Limb (tissue), 2 donors: ENCODE data around the gene NFAT5.
"Not testable (repeated sequence)": the region's sequence is repeated elsewhere in the genome, so short reads cannot be mapped to it uniquely, and the experiment has no call there.

Source experiments
- DNase-seq, 2 donors: peaks; one replicate each; pipeline ENCODE4 v3.0.0-alpha.2; 2016; ENCODE audit errors: extremely low spot score in 2 of 2

The NFAT5 gene

GRCh38 chr16:69706256-69706974, 140.6 kb downstream of the NFAT5 start:
- DNase-seq, result no peak

DNA sequence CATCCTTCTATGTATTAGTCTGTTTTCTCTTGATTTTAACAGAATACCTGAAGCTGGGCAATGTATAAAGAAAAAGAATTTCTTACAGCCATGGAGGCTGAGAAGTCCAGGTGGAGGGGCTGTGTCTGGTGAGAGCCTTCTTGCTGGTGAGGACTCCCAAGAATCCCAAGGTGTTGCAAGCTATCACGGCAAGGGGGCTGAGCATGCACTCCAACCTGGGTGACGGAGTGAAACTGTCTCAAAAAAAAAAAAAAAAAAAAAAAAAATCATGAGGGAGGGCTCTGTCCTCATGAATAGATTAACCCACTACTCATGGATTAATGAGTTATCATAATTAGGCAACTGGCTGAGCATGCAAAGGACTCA, 141.2 kb downstream of the NFAT5 start:
- no peak for DNase-seq

DNA sequence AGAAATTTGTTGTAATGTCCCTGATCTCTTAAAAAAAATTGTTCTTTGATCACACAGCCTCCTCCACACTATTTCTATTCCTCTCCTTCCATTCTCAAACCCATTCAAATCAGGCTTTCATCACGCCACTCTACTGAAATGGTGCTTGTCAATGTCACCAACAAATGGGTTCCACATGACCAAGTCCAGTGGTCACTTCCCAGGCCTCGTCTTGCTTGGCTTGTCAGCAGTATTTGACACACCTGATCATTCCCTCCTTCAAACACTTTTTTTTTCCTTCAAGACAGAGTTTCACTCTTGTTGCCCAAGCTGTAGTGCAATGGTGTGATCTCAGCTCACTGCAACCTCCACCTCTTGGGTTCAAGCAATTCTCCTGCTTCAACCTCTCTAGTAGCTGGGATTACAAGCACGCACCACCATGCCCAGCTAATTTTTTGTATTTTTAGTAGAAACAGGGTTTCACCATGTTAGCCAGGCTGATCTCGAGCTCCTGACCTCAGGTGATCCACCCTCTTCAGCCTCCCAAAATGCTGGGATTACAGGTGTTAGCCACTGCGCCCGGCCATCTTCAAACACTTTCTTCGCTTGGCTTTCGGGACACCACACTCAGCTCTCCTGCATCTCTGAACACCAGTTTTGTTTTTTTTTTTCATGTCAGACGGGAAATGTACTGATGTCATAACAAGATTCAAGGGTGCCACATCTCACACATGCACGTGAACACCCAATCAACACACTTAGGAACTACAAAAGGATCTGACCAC, 142.3 kb downstream of the NFAT5 start:
- DNase-seq, result no peak

GRCh38 chr16:69709456-69710084, 143.8 kb downstream of the NFAT5 start:
- DNase-seq, result peak in 1 of 2 donors; percentile 86

DNA sequence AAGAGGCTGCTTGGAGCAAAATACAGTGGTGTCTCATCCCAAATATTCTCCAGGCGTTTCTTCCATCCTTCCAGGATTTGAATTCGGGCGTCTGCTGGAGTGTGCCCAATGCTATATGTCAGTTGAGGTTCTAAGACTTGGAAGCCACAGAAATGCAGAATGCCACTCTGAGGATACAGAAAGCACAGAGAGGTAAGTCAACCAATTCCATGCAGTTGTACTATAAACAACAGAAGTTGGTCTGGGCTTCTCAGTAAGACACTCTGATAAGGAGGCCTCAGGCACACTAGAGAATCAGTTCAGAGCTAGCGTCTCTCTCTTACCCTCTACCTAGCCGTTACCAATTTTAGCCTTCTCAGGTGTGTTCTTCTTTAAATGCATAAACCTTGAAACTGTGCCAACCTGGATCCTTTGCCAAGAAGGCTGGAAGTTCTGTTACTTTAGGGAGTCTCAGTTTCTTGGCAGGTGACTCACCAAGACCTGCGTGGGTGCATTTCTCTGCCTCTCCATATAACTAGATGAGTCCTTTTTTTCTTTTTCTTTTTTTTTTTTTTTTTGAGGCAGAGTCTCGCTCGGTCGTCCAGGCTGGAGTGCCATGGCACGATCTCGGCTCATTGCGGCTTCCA, 145.5 kb downstream of the NFAT5 start:
- no peak for DNase-seq

- no peak for DNase-seq
Measured at GRCh38 chr16:69712277-69712676, 146.5 kb downstream of the NFAT5 start.

DNA sequence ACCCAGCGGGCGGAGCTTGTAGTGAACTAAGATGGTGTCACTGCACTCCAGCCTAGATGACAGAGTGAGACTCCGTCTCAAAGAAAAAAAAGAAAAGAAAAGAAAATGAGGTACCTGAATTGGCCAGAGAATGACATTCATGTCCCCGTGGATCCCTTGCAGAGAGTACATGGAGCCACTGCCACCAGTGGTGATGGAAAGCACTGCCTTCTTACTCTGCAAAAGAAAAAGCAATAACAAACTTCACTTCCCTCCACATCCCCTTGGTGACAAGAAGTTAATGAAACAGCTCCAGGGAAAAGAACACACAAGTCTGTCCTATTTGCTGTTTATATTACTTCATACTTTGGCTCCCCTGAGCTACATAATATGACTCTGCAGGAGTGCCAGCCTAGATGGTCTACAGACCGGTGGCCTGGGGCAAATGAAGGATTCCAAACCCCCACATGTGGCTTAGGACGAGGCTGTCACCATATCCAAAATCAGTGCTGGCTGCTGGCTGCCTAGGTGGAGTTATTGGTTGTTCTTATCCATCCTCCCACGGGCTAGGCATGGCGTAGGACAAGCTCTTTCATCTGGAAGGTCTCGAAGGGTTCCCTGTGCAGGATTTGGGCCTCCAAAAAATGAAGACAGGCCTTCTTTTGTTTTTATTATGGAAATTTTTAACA, 147.3 kb downstream of the NFAT5 start:
- DNase-seq, result no peak

DNA sequence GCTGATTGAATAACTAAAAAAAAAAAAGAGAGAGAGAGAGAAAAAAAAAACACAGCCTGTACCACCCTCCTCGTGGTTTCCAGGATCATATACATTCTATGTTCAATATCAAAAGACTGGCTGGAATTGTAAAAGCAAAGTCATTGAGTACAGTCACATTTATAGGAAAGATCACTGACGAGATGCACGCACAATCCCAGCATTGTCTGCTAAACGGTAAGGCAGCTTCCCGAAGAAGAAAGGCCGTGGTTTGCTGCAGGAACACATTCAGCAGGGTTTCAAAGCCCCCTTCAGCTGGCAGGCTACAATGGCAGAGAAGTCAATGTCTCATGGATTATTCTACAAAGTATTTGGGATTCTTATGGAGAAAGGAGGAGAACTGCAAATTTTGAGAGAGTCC, 151.3 kb downstream of the NFAT5 start:
- no peak for DNase-seq

- no peak for DNase-seq
Measured at GRCh38 chr16:69718111-69718764, 152.5 kb downstream of the NFAT5 start.

DNA sequence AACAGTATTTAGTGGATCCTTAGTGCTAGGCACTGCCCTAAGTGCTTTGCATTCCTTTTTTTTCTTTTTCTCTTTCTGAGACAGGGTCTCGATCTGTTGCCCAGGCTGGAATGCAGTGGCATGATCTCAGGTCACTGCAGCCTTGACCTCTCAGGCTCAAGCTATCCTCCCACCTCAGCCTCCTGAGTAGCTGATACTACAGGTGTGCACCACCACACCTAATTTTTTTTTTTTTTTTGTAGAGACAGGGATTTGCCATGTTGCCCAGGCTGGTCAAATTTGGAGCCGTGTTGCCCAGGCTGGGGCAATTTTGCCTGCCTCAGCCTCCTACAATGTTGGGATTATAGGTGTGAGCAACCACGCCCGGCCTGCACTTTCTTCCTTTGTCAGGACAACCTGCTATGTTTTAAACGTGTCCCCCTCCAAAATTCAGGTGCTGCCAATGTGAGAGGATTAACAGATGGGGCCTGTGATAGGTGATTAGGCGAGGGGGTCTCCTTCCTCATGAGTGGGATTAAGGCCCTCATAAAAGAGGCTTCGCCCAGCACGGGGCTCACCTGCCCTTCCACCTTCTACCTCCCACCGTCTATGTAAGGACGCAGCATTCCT, 155.2 kb downstream of the NFAT5 start:
- DNase-seq, result no peak

DNA sequence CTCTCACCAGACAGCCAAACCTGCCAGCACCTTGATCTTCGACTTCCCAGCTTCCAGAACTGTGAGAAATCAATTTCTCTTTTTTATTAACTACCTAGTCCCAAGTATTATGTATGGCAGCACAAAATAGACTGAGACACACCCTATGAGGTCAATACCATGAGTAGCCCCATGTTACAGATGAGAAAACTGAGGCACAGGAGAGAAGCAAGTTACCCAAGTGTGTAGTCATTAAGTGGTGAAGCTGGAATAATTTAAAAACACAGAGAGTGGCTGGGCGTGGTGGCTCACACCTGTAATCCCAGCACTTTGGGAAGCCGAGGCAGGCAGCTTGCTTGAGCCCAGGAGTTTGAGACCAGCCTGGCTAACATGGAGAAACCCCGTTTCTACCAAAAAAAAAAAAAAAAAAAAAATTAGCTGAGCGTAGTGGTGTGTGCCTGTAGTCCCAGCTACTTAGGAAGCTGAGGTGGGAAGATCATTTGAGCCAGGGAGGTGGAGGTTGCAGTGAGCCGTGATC, 155.7 kb downstream of the NFAT5 start:
- no peak for DNase-seq

- DNase-seq, result no peak
Measured at GRCh38 chr16:69724414-69724873, 158.7 kb downstream of the NFAT5 start.

GRCh38 chr16:69724981-69725479, 159.3 kb downstream of the NFAT5 start:
- no peak for DNase-seq

GRCh38 chr16:69725480-69726312, 159.9 kb downstream of the NFAT5 start:
- DNase-seq, result no peak

DNA sequence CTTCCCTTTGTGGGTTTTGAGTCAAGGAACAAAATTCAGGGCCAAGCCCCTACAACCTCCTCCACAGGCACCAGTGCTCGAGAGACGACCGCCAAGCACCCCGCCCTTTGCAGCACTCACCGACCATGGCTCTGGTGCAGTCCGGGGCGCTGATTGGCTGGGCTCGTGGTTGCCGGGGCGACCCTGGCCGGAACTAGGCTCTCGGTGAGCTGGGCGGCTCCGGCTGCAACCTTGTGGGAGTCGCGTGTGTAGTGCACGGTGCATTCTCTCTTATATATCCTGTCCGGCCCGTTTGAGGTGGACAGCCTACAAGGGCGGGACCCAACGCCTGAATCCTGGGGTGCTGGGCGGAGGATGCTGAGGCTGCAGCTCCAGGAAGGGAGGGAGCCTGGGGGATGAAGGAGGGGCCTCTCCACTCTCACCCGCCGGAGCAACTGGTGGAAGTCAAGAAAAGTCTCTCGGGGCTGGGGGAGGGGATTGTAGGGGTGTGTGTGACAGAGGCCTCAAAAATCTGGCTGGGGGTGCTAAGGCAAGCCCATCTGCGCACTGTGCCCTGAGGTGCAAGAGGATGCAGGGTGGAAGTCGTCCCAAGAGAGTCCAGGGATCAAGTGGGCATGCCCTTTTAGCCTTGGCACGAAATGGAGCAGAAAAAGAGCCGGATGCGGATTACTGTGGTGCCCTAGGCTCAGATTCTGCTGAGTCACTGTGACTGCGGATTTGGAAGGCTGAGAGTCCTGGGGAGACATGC, 160.7 kb downstream of the NFAT5 start, which contains the start of gene NQO1:
Gene NQO1, minus strand, starts transcription at position 248 of the 748 bp plus-strand sequence. Its CDS starts 121 bp downstream, at position 127.
- peak; percentile 80 to 91 for DNase-seq

DNA sequence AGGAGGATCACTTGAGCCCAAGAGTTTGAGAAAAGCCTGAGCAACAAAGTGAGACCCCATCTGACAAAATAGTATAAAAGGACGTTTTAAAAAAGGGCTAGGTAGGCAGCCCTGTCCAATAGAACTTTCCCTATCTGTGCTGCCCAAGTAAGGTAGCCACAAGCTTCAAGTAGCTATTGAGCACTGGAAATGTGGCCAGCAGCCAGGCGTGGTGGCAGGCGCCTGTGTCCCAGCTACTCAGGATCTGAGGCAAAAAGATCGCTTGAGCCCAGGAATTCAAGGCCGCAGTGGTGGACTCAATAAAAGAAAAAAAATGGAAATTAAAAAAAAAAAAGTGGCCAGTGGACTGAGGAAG, 162.1 kb downstream of the NFAT5 start:
- DNase-seq, result no peak

DNA sequence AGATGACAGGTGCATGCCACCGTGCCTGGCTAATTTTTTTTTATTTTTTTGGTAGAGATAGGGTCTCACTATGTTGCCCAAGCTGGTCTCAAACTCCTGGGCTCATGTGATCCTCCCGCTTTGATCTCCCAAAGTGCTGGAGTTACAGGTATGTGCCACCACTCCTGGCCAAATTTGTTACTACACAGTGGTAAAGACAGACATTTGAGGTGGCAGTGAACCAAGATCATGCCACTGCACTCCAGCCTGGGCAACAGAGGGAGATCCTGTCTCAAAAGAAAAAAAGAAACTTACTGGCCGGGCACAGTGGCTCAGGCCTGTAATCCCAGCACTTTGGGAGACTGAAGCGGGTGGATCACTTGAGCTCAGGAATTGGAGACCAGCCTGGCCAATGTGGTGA, 163.3 kb downstream of the NFAT5 start:
- not testable (repeated sequence) for DNase-seq

DNA sequence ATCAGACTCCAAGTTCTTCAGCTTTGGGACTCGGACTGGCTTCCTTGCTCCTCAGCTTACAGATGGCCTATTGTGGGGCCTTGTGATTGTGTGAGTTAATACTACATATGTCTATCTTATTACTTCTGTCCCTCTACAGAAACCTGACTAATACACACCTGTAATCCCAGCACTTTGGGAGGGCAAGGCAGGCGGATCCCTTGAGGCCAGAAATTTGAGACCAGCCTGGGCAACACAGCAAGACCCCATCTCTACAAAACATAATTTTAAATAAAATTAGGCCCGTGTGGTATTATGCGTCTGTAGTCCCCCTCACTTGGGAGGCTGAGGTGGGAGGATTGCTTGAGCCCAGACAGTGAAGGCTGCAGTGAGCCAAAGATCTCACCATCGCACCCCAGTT, 165.5 kb downstream of the NFAT5 start:
- DNase-seq, result not testable (repeated sequence)
